Activated T-cell treated with anti-CD3 and anti-CD28 coated beads for 24 hours (primary cell): ENCODE measurements around the gene EXOC2.

Experiments
- DNase-seq: peaks from one replicate; pipeline ENCODE4 v3.0.0-alpha.2; 2020; ENCODE audit warnings: low read depth

Gene EXOC2

DNA sequence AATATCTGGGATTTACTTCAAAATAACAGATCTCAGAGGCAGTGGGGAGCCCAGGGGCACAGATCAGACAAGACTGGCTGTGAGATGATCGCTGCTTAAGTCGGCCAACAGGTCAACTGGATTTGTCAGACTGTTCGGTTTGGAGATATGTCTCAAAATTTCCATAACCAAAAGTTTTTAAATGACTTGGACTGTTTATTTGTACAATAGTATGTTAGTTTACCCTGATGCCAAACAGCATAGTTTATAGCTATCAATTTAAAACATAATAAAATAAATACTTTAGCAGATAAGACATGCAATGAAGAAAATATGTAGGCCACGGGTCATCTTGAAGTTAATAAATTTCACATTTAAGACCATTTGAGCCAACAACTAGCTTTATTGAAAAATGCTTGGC is 174.7 kb downstream of the EXOC2 start:
- DNase-seq, result no peak

DNA sequence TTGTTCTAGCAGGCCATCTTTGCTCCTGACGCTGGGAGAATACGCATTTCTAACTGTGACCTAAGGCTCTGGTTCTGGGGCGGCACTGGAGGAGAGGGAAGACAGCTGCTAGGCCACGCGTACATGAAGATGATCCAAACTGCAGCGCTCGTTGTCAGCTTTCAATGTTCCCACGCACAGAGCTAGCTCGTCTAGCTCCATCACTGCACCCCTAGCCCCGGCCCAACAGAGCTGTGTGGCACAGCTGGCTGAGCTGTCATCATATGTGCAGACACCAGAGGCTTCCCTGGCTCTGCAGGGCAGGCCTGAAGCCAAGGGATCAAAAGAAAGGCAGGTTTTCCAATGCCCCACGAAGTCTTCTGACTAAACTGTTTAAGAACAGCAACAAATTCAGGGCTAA is 176.7 kb downstream of the EXOC2 start:
- DNase-seq, result no peak

DNA sequence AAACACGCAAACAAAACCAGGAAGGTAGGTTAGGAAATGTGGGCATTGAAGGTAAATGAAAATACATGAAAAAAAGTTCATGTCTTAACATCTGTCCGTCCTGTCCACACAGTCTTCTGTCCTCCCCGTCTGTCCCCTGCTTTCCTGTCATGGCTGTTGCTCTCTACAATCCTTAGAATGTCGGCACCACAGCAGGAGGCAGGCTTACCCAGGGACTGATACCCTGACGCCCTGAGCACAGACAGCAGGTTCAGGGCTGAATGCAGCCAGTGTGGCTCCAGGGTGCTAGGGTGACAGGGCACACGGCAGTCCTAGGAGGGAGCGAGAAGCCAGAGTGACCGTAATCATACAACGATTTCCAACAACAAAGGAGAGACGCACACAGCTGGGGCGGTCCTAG is 177.7 kb downstream of the EXOC2 start:
- DNase-seq, result no peak

GRCh38 chr6:514396-514978 is 178.5 kb downstream of the EXOC2 start:
- DNase-seq, result no peak

DNA sequence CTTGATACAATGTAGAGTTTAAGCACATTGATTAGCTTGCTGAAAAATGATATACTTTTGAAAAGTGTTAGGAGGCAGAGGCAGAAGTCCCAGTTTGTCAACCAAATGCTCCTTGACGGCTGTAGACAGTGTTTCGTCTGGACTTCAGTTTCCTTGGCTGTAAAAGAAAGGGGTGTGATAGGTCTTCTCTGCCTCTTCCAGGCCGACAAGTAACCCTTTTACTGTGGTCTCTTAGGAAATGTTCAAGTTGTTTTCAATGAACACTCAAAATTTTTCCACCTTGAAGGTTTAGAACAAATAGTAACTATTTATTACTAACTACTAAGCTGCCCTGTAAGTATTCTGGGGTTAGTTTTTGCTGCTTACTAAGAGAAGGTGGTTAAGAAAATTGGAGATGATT is 179.0 kb downstream of the EXOC2 start:
- no peak for DNase-seq

DNA sequence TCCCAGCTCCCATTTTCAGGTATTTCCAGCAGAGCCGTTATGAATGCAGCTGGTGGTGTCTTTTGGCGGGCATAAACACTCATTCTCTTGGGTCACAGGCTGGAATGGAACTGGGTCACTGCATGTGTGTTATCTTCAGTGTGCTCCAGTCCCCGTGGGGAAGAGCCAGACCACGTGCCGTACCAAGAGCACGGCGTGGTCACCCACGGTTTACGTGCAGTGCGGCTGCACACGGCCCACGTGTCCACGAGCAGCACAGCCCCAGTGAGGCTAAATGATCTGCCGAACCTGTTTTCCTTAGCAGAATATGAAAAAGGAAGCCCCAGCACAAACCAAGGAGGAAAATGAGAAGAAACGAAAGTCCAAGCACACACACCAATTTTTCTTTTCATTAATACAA is 179.9 kb downstream of the EXOC2 start:
- no peak for DNase-seq

- no peak for DNase-seq
Measured at GRCh38 chr6:511488-512137, 181.3 kb downstream of the EXOC2 start.

DNA sequence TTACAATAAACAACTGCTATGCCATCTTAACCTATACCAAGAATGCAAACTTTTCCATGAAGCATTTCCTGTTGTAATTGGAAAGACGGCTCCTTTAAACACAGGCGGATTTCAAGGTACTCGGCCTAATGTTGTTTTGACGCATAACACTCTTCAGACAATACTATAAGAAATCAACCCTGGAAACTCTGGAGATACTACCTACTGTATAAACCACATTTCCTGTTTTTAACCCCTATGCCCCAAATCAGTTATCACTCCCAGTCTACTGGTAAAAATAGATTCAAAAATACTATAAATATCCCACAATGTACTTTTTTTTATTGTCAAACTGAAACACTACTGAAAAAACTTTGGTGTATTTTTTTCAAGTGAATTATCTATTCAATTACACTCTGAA is 183.3 kb downstream of the EXOC2 start:
- DNase-seq, result no peak

- no peak for DNase-seq
Measured at GRCh38 chr6:508614-509013, 184.3 kb downstream of the EXOC2 start.

- DNase-seq, result no peak
Measured at GRCh38 chr6:508006-508405, 184.9 kb downstream of the EXOC2 start.

GRCh38 chr6:506920-507622 is 185.9 kb downstream of the EXOC2 start:
- DNase-seq, result no peak

DNA sequence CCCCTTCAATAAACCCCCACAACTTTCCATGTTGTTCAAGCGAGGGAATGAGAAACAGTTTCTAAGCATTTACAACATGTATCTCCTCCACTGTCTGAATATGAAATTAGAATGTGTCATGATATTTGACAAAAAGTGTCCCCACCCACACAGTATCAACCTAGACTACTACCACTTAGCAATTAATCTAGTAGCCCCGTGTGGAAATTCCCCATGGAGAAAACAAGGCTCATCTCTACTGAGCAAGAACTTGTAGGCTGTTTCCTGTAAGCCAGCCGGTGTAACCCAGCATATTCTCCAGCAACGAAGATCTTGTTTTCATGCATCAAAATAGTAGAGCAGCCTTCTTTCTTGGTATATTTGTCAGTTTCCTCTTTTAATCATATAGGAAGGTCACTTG is 186.4 kb downstream of the EXOC2 start:
- DNase-seq, result peak; percentile 67

DNA sequence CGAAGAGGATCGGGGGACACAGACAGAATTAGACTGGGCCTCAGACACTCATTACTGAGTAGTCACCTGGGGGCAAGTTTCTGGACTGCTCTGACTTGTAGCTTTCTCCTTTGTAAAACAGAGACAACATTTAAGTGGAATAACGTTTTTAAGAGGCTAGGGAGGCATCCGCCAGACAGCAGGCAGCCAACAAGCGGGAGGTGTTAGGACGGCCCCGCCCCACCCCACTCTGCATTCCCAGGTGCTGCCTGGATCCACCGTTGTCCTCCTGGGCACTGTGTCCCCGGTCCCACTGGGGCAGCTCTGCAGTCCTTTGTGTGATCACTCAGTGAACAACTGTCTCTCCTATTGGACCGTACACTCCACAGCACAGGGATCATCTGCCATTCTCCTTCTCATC is 187.6 kb downstream of the EXOC2 start:
- DNase-seq, result no peak

DNA sequence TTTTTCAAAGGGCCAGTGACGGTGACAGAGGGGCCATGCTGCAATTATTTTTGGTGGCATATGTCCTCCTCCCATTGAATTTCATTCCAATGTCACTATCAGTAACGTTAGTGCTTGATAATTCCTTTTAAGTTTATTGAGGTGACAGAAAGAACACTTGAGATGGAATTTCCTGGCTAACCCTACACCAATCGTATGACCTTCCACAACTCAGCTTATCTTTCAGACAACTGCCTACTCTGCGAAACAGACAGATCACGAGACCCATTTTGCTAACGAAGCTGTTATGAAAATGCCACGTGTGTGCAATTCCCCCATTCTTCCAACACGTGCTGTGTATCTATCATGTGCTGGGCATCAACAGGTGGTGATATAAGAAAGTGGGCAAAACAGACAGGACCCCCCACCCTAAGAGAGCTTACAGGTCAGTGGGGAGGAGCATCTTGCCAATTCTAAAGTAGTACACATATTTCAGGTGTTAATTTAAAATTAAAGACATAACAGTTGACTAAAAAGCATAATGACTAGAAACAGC is 188.4 kb downstream of the EXOC2 start:
- DNase-seq, result no peak

GRCh38 chr6:503610-504362 is 189.2 kb downstream of the EXOC2 start:
- DNase-seq, result no peak

DNA sequence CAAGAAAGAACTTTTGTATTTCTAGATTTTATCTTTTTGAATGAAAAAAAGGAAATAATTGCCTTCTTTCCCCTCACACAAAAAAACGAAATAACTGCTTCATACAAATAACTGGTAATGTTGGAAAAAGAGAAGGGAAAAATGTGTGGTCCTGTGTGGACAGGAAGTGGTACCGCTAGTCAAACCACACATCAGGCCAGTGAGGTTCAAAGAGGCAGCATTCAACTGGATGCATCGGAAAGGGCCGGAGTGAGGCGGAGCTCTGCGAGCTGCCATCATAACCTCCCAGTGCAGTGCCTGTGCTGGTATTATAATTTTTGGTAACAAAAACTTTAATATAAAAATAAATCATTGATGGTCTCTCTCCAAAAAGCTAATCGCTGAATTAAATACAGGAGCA is 190.2 kb downstream of the EXOC2 start:
- DNase-seq, result no peak

DNA sequence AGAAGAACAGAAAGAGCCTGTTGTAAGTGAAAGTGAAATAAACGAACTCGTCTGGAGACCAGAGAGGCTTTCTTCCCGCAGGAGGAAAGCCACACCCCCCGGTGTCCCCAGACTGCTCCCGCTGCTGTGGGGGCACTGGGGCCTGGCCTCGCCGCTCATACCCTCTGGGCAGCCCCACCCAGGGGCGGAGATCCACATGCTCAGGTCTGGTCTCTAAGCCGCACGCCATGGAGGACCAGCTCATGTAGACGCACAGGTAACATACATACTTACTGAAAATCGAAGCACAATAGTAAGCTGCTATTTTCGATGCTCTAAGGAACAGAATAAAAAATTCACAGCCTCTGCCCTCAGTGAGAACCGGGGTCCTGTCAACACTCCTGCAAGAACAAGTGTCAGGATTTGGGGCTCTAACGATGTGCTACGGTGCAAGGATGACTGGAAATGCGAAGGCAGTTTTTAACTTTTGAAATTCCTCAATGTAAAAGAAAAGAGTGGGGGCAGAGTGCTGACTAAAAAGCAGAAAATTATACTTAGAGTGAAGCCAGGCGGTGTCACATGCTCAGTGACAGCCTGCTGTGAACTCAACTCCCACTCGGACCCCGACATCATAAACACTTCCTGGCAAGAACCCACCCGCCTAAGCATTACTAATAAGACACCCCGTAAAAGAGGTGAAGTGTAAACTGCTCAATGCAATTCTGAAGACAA is 190.9 kb downstream of the EXOC2 start:
- DNase-seq, result peak; percentile 75

- no peak for DNase-seq
Measured at GRCh38 chr6:499617-500016, 193.3 kb downstream of the EXOC2 start.

DNA sequence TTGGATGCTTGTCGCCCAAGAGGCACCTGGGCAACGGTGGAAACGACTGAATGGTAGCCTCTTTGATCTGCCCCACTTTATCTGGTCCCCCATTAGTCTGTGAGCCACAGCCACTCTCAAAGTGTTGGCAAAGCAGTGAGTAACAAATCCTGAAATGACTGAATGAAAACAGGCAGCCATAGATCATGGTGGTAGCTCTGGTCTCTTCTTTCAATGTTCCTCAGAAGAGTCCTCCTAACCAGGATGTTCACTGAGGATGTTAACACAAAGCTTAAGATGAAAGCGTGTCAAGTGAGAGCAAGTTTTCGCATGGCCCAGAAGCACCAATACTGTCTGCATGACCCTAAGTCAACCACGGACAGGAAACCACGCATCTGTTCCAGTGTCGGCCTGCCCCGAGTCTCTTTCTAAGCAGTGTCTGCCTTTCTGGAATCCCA is 194.1 kb downstream of the EXOC2 start:
- DNase-seq, result no peak

GRCh38 chr6:497258-497657 is 195.7 kb downstream of the EXOC2 start:
- no peak for DNase-seq

GRCh38 chr6:496649-497048 is 196.3 kb downstream of the EXOC2 start:
- no peak for DNase-seq

GRCh38 chr6:494394-494793 is 198.5 kb downstream of the EXOC2 start:
- DNase-seq, result no peak
